ENCODE results near the gene PRKAB2. TPM values are rescaled to one million over a fixed set of nuclear protein-coding genes. Genes with fewer than 3 reads are reported as not detected.
"Not testable (repeated sequence)": the region's sequence is repeated elsewhere in the genome, so short reads cannot be mapped to it uniquely, and the experiment has no call there.

Gene PRKAB2
- 6.1 and 19.7 TPM in 2 replicates for total RNA-seq

- peak; percentile 90 for DNase-seq (ENCODE audit: low read depth)
Observed at GRCh38 chr1:147172168-147173016, at the start of gene PRKAB2. TSS of gene PRKAB2 (minus strand) at chr1:147172470. CDS start at chr1:147172144, 326 bp downstream.

GRCh38 chr1:147218606-147219005 lies 46.3 kb upstream of the PRKAB2 start:
- DNase-seq (ENCODE audit: low read depth): no peak

GRCh38 chr1:147217141-147217540 lies 44.9 kb upstream of the PRKAB2 start:
- DNase-seq (ENCODE audit: low read depth): no peak

GRCh38 chr1:147216124-147216523 lies 43.9 kb upstream of the PRKAB2 start:
- DNase-seq (ENCODE audit: low read depth): no peak

GRCh38 chr1:147215540-147215916 lies 43.3 kb upstream of the PRKAB2 start:
- DNase-seq (ENCODE audit: low read depth): peak; percentile 9

GRCh38 chr1:147214842-147215539 lies 42.7 kb upstream of the PRKAB2 start:
- DNase-seq (ENCODE audit: low read depth): no peak

- no peak for DNase-seq (ENCODE audit: low read depth)
Observed at GRCh38 chr1:147214325-147214724, 42.1 kb upstream of the PRKAB2 start.

- no peak for DNase-seq (ENCODE audit: low read depth)
Observed at GRCh38 chr1:147213271-147213670, 41.0 kb upstream of the PRKAB2 start.

GRCh38 chr1:147211577-147211976 lies 39.3 kb upstream of the PRKAB2 start:
- DNase-seq (ENCODE audit: low read depth): no peak

GRCh38 chr1:147210987-147211386 lies 38.7 kb upstream of the PRKAB2 start:
- DNase-seq (ENCODE audit: low read depth): no peak

- no peak for DNase-seq (ENCODE audit: low read depth)
Observed at GRCh38 chr1:147209825-147210821, 37.9 kb upstream of the PRKAB2 start.

GRCh38 chr1:147208619-147209018 lies 36.3 kb upstream of the PRKAB2 start:
- no peak for DNase-seq (ENCODE audit: low read depth)

- DNase-seq (ENCODE audit: low read depth): no peak
Observed at GRCh38 chr1:147207192-147207591, 34.9 kb upstream of the PRKAB2 start.

- DNase-seq (ENCODE audit: low read depth): no peak
Observed at GRCh38 chr1:147204080-147204479, 31.8 kb upstream of the PRKAB2 start.

GRCh38 chr1:147202576-147202975 lies 30.3 kb upstream of the PRKAB2 start:
- DNase-seq (ENCODE audit: low read depth): no peak

GRCh38 chr1:147201786-147202185 lies 29.5 kb upstream of the PRKAB2 start:
- DNase-seq (ENCODE audit: low read depth): no peak

- peak; percentile 16 for DNase-seq (ENCODE audit: low read depth)
Observed at GRCh38 chr1:147201276-147201675, 29.0 kb upstream of the PRKAB2 start.

- not testable (repeated sequence) for DNase-seq (ENCODE audit: low read depth)
Observed at GRCh38 chr1:147197324-147197723, 25.1 kb upstream of the PRKAB2 start.

- no peak for DNase-seq (ENCODE audit: low read depth)
Observed at GRCh38 chr1:147189514-147189913, 17.2 kb upstream of the PRKAB2 start.

- DNase-seq (ENCODE audit: low read depth): no peak
Observed at GRCh38 chr1:147185432-147185831, 13.2 kb upstream of the PRKAB2 start.

- DNase-seq (ENCODE audit: low read depth): peak; percentile 61
Observed at GRCh38 chr1:147177611-147178380, 5.5 kb upstream of the PRKAB2 start.
